CD4-positive, CD25-positive, alpha-beta regulatory T cell (primary cell): ENCODE data around the gene SIGLEC7. TPM values are rescaled to one million over a fixed set of nuclear protein-coding genes. Genes with fewer than 3 reads are reported as not detected.

Source experiments
- ATAC-seq, 2 donors: fragments of 150-1000 bp; cut with Tn5 transposase; one replicate each; pipeline ENCODE4 v1.10.0; 2021; ENCODE audit warnings: low read depth in 2 of 2, moderate number of reproducible peaks in 2 of 2, moderate library complexity in 1 of 2
- DNase-seq, 3 donors: peaks; one replicate each; pipeline versions ENCODE4 v3.0.0 to v3.0.0-alpha.2; 2012 to 2022; ENCODE audit warnings: mixed read lengths in 1 of 3
- H3K27ac ChIP-seq: one replicate; pipeline ENCODE4 v1.7.0; 2013; ENCODE audit warnings: mild to moderate bottlenecking, low read length; ENCODE audit not compliant: insufficient read depth, poor library complexity, severe bottlenecking
- H3K27me3 ChIP-seq: one replicate; pipeline ENCODE4 v1.7.0; 2013; ENCODE audit warnings: low read length; ENCODE audit not compliant: control insufficient read depth, insufficient read depth
- H3K36me3 ChIP-seq: one replicate; pipeline ENCODE4 v1.7.0; 2013; ENCODE audit warnings: mild to moderate bottlenecking, low read length, moderate library complexity; ENCODE audit not compliant: control insufficient read depth, insufficient read depth
- H3K4me1 ChIP-seq: 2 replicates; pipeline ENCODE4 v1.7.0; 2013; ENCODE audit warnings: mild to moderate bottlenecking, low read length; ENCODE audit not compliant: insufficient read depth, control insufficient read depth, poor library complexity, severe bottlenecking
- H3K4me3 ChIP-seq: one replicate; pipeline ENCODE4 v1.7.0; 2013; ENCODE audit warnings: low read depth, mild to moderate bottlenecking, low read length, moderate library complexity
- H3K9me3 ChIP-seq, 2 experiments: 1 replicate in 1 of 2; 2 replicates in 1 of 2; pipeline ENCODE4 v1.7.0; 2013; ENCODE audit warnings: low read length in 2 of 2, mild to moderate bottlenecking in 1 of 2, moderate library complexity in 1 of 2; ENCODE audit not compliant: control insufficient read depth in 2 of 2
- H3K27ac Mint-ChIP-seq, 3 donors: one replicate each; pipeline ENCODE4 v1.8.0; 2020 to 2022; ENCODE audit warnings: mild to moderate bottlenecking in 3 of 3, mixed read lengths in 3 of 3, moderate library complexity in 2 of 3
- H3K27me3 Mint-ChIP-seq: one replicate; pipeline ENCODE4 v1.8.0; 2022; ENCODE audit warnings: mild to moderate bottlenecking, mixed read lengths
- H3K36me3 Mint-ChIP-seq: one replicate; pipeline ENCODE4 v1.8.0; 2020; ENCODE audit warnings: mixed read lengths
- H3K4me1 Mint-ChIP-seq, 4 donors: one replicate each; pipeline ENCODE4 v1.8.0; 2020 to 2022; ENCODE audit warnings: mixed read lengths in 4 of 4, mild to moderate bottlenecking in 1 of 4
- H3K4me3 Mint-ChIP-seq, 4 donors: one replicate each; pipeline ENCODE4 v1.8.0; 2020 to 2022; ENCODE audit warnings: mild to moderate bottlenecking in 4 of 4, mixed read lengths in 4 of 4, moderate library complexity in 3 of 4
- H3K9me3 Mint-ChIP-seq, 7 donors: one replicate each; pipeline ENCODE4 v1.8.0; 2020 to 2022; ENCODE audit warnings: mixed read lengths in 7 of 7, mild to moderate bottlenecking in 3 of 7, moderate library complexity in 2 of 7
- polyA plus RNA-seq, 4 donors: library from polyadenylated mRNA; unstranded; fragments of 300-500 nt; fragmentation: Illumina TruSeq; gene quantifications; one replicate each; pipeline ENCODE4 v1.2.3, GENCODE V29; 2021
- total RNA-seq: library from RNA; stranded (reverse); gene quantifications from one replicate; pipeline ENCODE4 v1.2.3, GENCODE V29; 2022

SIGLEC7 gene
- total and polyA plus RNA-seq, 5 donors from 2014 or later, result not detected

DNA sequence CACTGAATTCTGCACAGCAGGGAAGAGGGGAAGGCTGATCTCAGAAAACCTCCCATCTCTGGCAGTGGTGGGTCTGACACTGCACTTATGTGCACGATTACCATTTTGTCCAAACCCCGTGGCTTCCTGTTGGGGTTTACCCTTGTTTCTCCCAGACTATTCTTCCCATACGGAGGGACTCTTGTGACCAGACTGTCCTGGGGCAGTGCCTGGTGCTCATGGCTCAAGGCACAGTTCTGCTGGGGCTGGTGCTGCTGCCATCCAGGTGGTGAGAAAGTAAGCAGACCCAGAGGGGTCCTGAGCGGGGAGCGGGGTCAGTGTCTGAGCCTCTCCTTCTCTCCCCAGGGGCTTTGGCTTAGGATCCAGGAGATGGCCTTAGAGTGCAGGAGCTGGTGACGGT lies 22.5 kb upstream of the SIGLEC7 start:
- H3K27ac ChIP-seq, result no peak overlapping the region
- H3K4me3 Mint-ChIP-seq, result no peak overlapping the region
- no peaks in the 10 kb centered on the region for H3K9me3 ChIP-seq
- no peak for ATAC-seq
- peaks cover 28% of the 10 kb centered on the region for H3K4me1 ChIP-seq
- H3K36me3 ChIP-seq, result no peaks in the 10 kb centered on the region
- no peak for DNase-seq
- peak overlapping the region in 1 of 3 donors; percentile 85 for H3K27ac Mint-ChIP-seq
- H3K4me1 Mint-ChIP-seq, result peaks cover 0 to 60% (median 32%) of the 10 kb centered on the region in 4 donors
- H3K27me3 ChIP-seq, result no peaks in the 10 kb centered on the region
- H3K9me3 Mint-ChIP-seq, result peaks cover 0 to 6% (median 3%) of the 10 kb centered on the region in 7 donors
- H3K36me3 Mint-ChIP-seq, result peaks cover 4% of the 10 kb centered on the region
- H3K4me3 ChIP-seq, result no peak overlapping the region
- peaks cover 21% of the 10 kb centered on the region for H3K27me3 Mint-ChIP-seq

DNA sequence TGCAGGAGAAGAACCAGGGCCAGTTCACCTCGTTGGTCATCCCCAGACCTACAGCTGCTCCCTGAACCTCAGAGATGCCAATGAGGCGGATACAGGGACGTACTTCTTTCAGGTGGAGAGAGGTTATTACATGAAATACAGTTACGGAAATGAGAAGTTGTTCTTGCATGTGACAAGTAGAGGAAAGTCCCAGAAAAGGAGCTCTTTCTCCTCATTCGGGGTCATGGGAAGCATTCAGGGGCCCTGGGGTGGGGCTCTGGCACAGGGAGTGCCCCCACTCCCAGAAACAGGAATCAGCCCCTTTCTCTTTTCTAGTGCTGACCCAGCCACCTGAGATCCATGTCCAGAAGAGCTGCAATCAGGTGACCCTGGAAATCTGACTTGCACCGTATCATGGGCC lies 21.9 kb upstream of the SIGLEC7 start:
- no peak for DNase-seq
- no peak overlapping the region for H3K4me3 ChIP-seq
- no peaks in the 10 kb centered on the region for H3K27me3 ChIP-seq
- peaks cover 0 to 61% (median 33%) of the 10 kb centered on the region in 4 donors for H3K4me1 Mint-ChIP-seq
- H3K27me3 Mint-ChIP-seq, result peaks cover 19% of the 10 kb centered on the region
- H3K9me3 Mint-ChIP-seq, result peaks cover 0 to 6% (median 3%) of the 10 kb centered on the region in 7 donors
- H3K4me3 Mint-ChIP-seq, result no peak overlapping the region
- no peaks in the 10 kb centered on the region for H3K36me3 ChIP-seq
- peak overlapping the region in 2 of 3 donors; percentile 31 to 85 for H3K27ac Mint-ChIP-seq
- H3K9me3 ChIP-seq, result no peaks in the 10 kb centered on the region
- H3K27ac ChIP-seq, result no peak overlapping the region
- peaks cover 34% of the 10 kb centered on the region for H3K4me1 ChIP-seq
- ATAC-seq, result no peak
- peaks cover 4% of the 10 kb centered on the region for H3K36me3 Mint-ChIP-seq

- H3K27me3 Mint-ChIP-seq, result peaks cover 16% of the 10 kb centered on the region
- no peak for ATAC-seq
- H3K4me1 Mint-ChIP-seq, result peaks cover 0 to 65% (median 32%) of the 10 kb centered on the region in 4 donors
- Histone ChIP-seq H3K36me3 (no peaks in the 10 kb centered on the region), H3K9me3 (no peaks in the 10 kb centered on the region), H3K27ac (no peak overlapping the region), H3K27me3 (no peaks in the 10 kb centered on the region), H3K4me1 (peaks cover 39% of the 10 kb centered on the region), H3K4me3 (no peak overlapping the region)
- peak overlapping the region; percentile 55 to 98 (median 83) for H3K27ac Mint-ChIP-seq
- peak overlapping the region in 1 of 4 donors; percentile 29 for H3K4me3 Mint-ChIP-seq
- peaks cover 4% of the 10 kb centered on the region for H3K36me3 Mint-ChIP-seq
- peaks cover 0 to 6% (median 3%) of the 10 kb centered on the region in 7 donors for H3K9me3 Mint-ChIP-seq
- no peak for DNase-seq
Measured at GRCh38 chr19:51121257-51121656, 20.8 kb upstream of the SIGLEC7 start.

- no peak overlapping the region for H3K27ac ChIP-seq
- H3K9me3 ChIP-seq, result no peaks in the 10 kb centered on the region
- H3K4me1 ChIP-seq, result peaks cover 43% of the 10 kb centered on the region
- peaks cover 0 to 6% (median 3%) of the 10 kb centered on the region in 7 donors for H3K9me3 Mint-ChIP-seq
- no peaks in the 10 kb centered on the region for H3K27me3 ChIP-seq
- ATAC-seq, result no peak
- H3K27me3 Mint-ChIP-seq, result peaks cover 12% of the 10 kb centered on the region
- no peak overlapping the region for H3K4me3 ChIP-seq
- no peak for DNase-seq
- peak overlapping the region; percentile 56 to 98 (median 85) for H3K27ac Mint-ChIP-seq
- peaks cover 0 to 75% (median 34%) of the 10 kb centered on the region in 4 donors for H3K4me1 Mint-ChIP-seq
- peak overlapping the region in 3 of 4 donors; percentile 41 to 67 (median 48) for H3K4me3 Mint-ChIP-seq
- H3K36me3 Mint-ChIP-seq, result peaks cover 4% of the 10 kb centered on the region
- H3K36me3 ChIP-seq, result no peaks in the 10 kb centered on the region
Measured at GRCh38 chr19:51122112-51122981, 19.8 kb upstream of the SIGLEC7 start.

GRCh38 chr19:51123381-51123800 lies 18.7 kb upstream of the SIGLEC7 start:
- Mint-ChIP-seq H3K36me3 (peaks cover 4% of the 10 kb centered on the region), H3K4me1 (peaks cover 0 to 84% (median 40%) of the 10 kb centered on the region in 4 donors), H3K27me3 (peaks cover 4% of the 10 kb centered on the region), H3K4me3 (peak overlapping the region; percentile 75 to 92 (median 81)), H3K9me3 (peaks cover 0 to 6% (median 3%) of the 10 kb centered on the region in 7 donors), H3K27ac (peak overlapping the region; percentile 92 to 98 (median 98))
- ATAC-seq, result peak; percentile 91 to 95
- Histone ChIP-seq H3K9me3 (no peaks in the 10 kb centered on the region), H3K36me3 (no peaks in the 10 kb centered on the region), H3K27me3 (no peaks in the 10 kb centered on the region), H3K4me3 (peak overlapping the region; percentile 33), H3K4me1 (peaks cover 52% of the 10 kb centered on the region), H3K27ac (peak overlapping the region; percentile 63)
- DNase-seq, result peak in 2 of 3 donors; percentile 74 to 94

DNA sequence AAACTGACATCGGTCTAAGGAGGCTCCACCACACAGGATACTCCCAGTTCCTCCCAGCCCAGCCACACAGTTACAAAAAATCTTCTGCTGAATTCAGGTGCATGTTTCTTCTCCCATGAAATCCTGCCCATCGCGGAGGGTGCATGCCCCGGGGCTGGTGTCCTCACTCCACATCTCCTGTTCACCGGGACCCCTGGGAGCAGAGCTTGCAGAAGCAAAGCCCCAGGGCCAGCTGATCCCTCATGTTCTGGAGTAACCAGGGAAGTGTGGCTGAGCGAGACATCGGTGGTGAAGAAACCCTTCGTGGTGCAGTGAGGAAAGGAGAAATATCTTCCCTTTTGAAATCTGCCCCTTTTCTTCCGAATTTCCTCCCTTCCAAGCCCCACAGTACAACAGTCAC lies 18.3 kb upstream of the SIGLEC7 start:
- H3K4me3 Mint-ChIP-seq, result peak overlapping the region; percentile 7 to 83 (median 77)
- peaks cover 56% of the 10 kb centered on the region for H3K4me1 ChIP-seq

GRCh38 chr19:51124216-51124615 lies 17.9 kb upstream of the SIGLEC7 start:
- peak overlapping the region; percentile 33 for H3K4me3 ChIP-seq
- no peaks in the 10 kb centered on the region for H3K9me3 ChIP-seq
- ATAC-seq (no peak), DNase-seq (no peak)
- Mint-ChIP-seq H3K36me3 (peaks cover 7% of the 10 kb centered on the region), H3K9me3 (peaks cover 0 to 6% (median 3%) of the 10 kb centered on the region in 7 donors), H3K27me3 (peaks cover under 1% of the 10 kb centered on the region), H3K27ac (peak overlapping the region; percentile 92 to 98 (median 95)), H3K4me1 (peaks cover 0 to 86% (median 43%) of the 10 kb centered on the region in 4 donors), H3K4me3 (peak overlapping the region; percentile 7 to 83 (median 77))
- H3K27ac ChIP-seq, result peak overlapping the region; percentile 63
- H3K27me3 ChIP-seq, result no peaks in the 10 kb centered on the region
- no peaks in the 10 kb centered on the region for H3K36me3 ChIP-seq
- H3K4me1 ChIP-seq, result peaks cover 59% of the 10 kb centered on the region

More for the DNA sequence above, 18.3 kb upstream of the SIGLEC7 start:
- Mint-ChIP-seq H3K4me1 (peaks cover 0 to 86% (median 43%) of the 10 kb centered on the region in 4 donors), H3K27me3 (peaks cover 4% of the 10 kb centered on the region), H3K9me3 (peaks cover 0 to 6% (median 3%) of the 10 kb centered on the region in 7 donors), H3K27ac (peak overlapping the region; percentile 92 to 98 (median 98)), H3K36me3 (peaks cover 7% of the 10 kb centered on the region)
- Histone ChIP-seq H3K27ac (peak overlapping the region; percentile 63), H3K36me3 (no peaks in the 10 kb centered on the region), H3K27me3 (no peaks in the 10 kb centered on the region), H3K9me3 (no peaks in the 10 kb centered on the region), H3K4me3 (peak overlapping the region; percentile 33)
- DNase-seq (no peak), ATAC-seq (no peak)
